Sigmoid colon (tissue), 4 donors: Measurements from ENCODE around the gene TMEM61.

Source experiments
- EP300 ChIP-seq, 4 donors: sonication (generic); formaldehyde crosslinking; IDR thresholded peaks; one replicate each; pipeline ENCODE4 v1.6.1; 2017; ENCODE audit warnings: antibody characterized with exemption in 4 of 4
- POLR2AphosphoS5 ChIP-seq, 4 donors: sonication (generic); formaldehyde crosslinking; IDR thresholded peaks; one replicate each; pipeline ENCODE4 v1.6.1; 2017; ENCODE audit warnings: antibody characterized with exemption in 4 of 4
- TF ChIP-seq, protein P1 (sequence below), 4 experiments: fragments of 450-650 bp in 3 of 4; fragments of 200-600 bp in 1 of 4; IDR thresholded peaks; one replicate each; pipeline ENCODE4 v1.5.1; 2016 to 2019; ENCODE audit warnings: antibody characterized with exemption in 4 of 4, mild to moderate bottlenecking in 3 of 4, moderate library complexity in 2 of 4

DNA sequence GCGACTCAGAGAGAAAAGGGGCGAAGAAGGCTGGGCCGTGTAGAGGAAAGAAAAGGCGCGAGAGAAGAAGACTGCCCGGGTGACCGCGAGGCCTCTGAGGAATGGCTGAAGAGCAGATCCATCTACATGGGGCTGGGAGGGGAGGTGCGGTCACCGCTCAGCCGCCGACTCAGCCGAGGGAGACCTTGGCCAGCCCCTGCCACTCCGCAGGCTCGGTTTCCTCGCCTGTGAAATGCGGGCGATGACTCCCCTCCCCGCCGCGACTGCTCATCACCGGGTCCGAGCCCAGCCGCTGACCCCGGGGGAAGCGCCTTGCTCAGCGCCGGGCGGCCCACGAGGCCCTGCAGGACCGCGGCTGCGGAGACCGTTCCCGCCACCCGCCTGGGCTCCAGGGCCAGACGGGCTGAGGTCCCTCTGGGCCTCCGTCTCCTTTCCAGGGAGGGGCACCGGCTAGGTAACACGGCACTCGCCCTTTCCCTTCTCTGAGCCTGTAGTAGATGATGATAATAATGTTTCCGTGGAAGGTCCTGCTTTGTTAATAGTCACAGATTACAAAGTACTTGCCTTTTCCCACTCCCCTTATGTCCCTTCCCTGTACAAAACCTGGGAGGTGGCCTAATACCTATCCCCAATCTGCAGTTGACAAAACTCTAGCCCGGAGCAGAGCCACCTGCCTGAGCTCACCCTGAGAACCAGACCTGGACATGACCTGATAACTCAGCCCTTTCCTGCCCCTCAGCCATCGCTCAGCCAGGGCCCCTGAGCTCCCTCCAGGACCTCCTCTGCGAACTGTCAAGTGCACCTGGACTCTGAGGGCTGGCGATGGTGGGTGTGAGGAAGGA is 16.7 kb downstream of the TMEM61 start:
- TF ChIP-seq, protein P1, sequence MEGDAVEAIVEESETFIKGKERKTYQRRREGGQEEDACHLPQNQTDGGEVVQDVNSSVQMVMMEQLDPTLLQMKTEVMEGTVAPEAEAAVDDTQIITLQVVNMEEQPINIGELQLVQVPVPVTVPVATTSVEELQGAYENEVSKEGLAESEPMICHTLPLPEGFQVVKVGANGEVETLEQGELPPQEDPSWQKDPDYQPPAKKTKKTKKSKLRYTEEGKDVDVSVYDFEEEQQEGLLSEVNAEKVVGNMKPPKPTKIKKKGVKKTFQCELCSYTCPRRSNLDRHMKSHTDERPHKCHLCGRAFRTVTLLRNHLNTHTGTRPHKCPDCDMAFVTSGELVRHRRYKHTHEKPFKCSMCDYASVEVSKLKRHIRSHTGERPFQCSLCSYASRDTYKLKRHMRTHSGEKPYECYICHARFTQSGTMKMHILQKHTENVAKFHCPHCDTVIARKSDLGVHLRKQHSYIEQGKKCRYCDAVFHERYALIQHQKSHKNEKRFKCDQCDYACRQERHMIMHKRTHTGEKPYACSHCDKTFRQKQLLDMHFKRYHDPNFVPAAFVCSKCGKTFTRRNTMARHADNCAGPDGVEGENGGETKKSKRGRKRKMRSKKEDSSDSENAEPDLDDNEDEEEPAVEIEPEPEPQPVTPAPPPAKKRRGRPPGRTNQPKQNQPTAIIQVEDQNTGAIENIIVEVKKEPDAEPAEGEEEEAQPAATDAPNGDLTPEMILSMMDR (IDR thresholded peaks at IDR 0.05), result no peak
- TF ChIP-seq EP300 (IDR thresholded peaks at IDR 0.05) (no peak), POLR2AphosphoS5 (IDR thresholded peaks at IDR 0.05) (no peak)
